ENCODE measurements around the gene CAPG.

The CAPG gene

DNA sequence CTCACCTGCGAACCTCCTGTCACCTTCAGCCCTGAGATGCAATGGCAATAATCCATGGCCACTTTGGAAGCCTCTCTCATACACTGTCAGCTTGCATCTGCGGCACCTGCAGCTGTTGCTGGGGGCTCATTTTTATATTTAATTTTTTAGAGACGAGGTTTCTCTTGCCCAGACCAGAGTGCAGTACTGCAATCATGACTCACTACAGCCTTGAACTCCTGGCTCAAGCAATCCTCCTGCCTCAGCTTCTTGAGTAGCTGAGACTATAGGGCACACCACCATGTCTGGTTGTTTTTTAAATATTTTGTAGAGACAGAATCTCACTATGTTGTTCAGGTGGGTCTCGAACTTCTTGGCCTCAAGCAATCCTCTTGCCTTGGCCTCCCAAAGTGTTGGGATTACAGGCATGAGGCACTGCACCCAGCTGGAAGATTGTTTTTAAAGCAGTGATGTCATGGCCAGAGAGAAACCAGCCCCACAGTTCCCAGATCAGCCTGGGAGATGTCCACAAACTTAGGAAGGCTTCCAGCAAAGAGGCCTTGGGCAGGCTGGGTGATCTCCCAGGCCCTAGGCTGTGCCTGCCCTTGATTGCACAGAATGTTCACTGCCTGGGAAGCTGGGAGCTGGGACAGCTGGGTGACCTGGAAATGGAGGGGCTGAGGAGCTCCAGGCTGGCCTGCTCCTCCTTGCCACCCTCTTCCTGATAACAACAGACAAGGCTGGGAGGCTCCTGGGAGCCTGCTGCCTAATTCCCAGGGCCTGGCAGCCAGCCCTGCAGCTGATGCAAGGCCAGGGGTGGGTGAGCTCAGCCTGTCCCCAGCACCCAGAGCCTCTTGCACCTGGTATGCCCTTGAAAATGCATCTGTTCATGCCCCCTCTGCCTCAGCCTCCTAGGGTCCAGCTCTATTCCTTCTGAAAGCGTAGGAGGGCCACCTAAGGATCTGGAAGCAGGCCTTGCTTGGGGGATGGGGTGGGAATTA lies 35.4 kb upstream of the CAPG start (continued):
- TF ChIP-seq, protein P1, sequence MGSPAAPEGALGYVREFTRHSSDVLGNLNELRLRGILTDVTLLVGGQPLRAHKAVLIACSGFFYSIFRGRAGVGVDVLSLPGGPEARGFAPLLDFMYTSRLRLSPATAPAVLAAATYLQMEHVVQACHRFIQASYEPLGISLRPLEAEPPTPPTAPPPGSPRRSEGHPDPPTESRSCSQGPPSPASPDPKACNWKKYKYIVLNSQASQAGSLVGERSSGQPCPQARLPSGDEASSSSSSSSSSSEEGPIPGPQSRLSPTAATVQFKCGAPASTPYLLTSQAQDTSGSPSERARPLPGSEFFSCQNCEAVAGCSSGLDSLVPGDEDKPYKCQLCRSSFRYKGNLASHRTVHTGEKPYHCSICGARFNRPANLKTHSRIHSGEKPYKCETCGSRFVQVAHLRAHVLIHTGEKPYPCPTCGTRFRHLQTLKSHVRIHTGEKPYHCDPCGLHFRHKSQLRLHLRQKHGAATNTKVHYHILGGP (tag by site-specific recombination; IDR thresholded peaks at IDR 0.05), result no peak
- TF ChIP-seq, protein P2, sequence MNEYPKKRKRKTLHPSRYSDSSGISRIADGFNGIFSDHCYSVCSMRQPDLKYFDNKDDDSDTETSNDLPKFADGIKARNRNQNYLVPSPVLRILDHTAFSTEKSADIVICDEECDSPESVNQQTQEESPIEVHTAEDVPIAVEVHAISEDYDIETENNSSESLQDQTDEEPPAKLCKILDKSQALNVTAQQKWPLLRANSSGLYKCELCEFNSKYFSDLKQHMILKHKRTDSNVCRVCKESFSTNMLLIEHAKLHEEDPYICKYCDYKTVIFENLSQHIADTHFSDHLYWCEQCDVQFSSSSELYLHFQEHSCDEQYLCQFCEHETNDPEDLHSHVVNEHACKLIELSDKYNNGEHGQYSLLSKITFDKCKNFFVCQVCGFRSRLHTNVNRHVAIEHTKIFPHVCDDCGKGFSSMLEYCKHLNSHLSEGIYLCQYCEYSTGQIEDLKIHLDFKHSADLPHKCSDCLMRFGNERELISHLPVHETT (tag by site-specific recombination; IDR thresholded peaks at IDR 0.05), result no peak
- TF ChIP-seq TRIM28 (IDR thresholded peaks at IDR 0.05; ENCODE audit: borderline replicate concordance, low read length), result no peak
- no peak for TF ChIP-seq ZSCAN30 (tag by site-specific recombination; IDR thresholded peaks at IDR 0.05)
- TF ChIP-seq ZNF335 (tag by site-specific recombination; conservative IDR thresholded peaks at IDR 0.05), result peak; percentile 57
- TF ChIP-seq ZNF629 (tag by site-specific recombination; IDR thresholded peaks at IDR 0.05), result peak; percentile 59; the same call in 1 of the 2 replicates
- peak; percentile 40; the same call in 1 of the 2 replicates for TF ChIP-seq SP7 (tag by site-specific recombination; IDR thresholded peaks at IDR 0.05)
- TF ChIP-seq ZNF391 (tag by site-specific recombination; IDR thresholded peaks at IDR 0.05; ENCODE audit: borderline replicate concordance, low read depth), result no peak
- peak; percentile 82; the same call in 1 of the 2 replicates for TF ChIP-seq HOXD13 (CRISPR knock-in tag; IDR thresholded peaks at IDR 0.05; ENCODE audit: borderline replicate concordance)
- no peak for TF ChIP-seq ZXDB (tag by site-specific recombination; IDR thresholded peaks at IDR 0.05)
- TF ChIP-seq, protein P3, sequence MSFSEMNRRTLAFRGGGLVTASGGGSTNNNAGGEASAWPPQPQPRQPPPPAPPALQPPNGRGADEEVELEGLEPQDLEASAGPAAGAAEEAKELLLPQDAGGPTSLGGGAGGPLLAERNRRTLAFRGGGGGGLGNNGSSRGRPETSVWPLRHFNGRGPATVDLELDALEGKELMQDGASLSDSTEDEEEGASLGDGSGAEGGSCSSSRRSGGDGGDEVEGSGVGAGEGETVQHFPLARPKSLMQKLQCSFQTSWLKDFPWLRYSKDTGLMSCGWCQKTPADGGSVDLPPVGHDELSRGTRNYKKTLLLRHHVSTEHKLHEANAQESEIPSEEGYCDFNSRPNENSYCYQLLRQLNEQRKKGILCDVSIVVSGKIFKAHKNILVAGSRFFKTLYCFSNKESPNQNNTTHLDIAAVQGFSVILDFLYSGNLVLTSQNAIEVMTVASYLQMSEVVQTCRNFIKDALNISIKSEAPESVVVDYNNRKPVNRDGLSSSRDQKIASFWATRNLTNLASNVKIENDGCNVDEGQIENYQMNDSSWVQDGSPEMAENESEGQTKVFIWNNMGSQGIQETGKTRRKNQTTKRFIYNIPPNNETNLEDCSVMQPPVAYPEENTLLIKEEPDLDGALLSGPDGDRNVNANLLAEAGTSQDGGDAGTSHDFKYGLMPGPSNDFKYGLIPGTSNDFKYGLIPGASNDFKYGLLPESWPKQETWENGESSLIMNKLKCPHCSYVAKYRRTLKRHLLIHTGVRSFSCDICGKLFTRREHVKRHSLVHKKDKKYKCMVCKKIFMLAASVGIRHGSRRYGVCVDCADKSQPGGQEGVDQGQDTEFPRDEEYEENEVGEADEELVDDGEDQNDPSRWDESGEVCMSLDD (tag by site-specific recombination; IDR thresholded peaks at IDR 0.05), result peak; percentile 32; the same call in 1 of the 2 replicates
- TF ChIP-seq, protein P4, sequence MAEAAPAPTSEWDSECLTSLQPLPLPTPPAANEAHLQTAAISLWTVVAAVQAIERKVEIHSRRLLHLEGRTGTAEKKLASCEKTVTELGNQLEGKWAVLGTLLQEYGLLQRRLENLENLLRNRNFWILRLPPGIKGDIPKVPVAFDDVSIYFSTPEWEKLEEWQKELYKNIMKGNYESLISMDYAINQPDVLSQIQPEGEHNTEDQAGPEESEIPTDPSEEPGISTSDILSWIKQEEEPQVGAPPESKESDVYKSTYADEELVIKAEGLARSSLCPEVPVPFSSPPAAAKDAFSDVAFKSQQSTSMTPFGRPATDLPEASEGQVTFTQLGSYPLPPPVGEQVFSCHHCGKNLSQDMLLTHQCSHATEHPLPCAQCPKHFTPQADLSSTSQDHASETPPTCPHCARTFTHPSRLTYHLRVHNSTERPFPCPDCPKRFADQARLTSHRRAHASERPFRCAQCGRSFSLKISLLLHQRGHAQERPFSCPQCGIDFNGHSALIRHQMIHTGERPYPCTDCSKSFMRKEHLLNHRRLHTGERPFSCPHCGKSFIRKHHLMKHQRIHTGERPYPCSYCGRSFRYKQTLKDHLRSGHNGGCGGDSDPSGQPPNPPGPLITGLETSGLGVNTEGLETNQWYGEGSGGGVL (tag by site-specific recombination; IDR thresholded peaks at IDR 0.05), result peak; percentile 50
- no peak for TF ChIP-seq ZNF555 (tag by site-specific recombination; conservative IDR thresholded peaks at IDR 0.05)
- no peak for TF ChIP-seq ZBTB7A (tag by site-specific recombination; IDR thresholded peaks at IDR 0.05; ENCODE audit: low read depth)
- TF ChIP-seq ZNF394 (tag by site-specific recombination; IDR thresholded peaks at IDR 0.05; ENCODE audit: borderline replicate concordance), result peak; percentile 67; the same call in 1 of the 2 replicates
- TF ChIP-seq, protein P5, sequence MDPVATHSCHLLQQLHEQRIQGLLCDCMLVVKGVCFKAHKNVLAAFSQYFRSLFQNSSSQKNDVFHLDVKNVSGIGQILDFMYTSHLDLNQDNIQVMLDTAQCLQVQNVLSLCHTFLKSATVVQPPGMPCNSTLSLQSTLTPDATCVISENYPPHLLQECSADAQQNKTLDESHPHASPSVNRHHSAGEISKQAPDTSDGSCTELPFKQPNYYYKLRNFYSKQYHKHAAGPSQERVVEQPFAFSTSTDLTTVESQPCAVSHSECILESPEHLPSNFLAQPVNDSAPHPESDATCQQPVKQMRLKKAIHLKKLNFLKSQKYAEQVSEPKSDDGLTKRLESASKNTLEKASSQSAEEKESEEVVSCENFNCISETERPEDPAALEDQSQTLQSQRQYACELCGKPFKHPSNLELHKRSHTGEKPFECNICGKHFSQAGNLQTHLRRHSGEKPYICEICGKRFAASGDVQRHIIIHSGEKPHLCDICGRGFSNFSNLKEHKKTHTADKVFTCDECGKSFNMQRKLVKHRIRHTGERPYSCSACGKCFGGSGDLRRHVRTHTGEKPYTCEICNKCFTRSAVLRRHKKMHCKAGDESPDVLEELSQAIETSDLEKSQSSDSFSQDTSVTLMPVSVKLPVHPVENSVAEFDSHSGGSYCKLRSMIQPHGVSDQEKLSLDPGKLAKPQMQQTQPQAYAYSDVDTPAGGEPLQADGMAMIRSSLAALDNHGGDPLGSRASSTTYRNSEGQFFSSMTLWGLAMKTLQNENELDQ (tag by site-specific recombination; IDR thresholded peaks at IDR 0.05; ENCODE audit: low read depth), result no peak
- TF ChIP-seq, protein P6, sequence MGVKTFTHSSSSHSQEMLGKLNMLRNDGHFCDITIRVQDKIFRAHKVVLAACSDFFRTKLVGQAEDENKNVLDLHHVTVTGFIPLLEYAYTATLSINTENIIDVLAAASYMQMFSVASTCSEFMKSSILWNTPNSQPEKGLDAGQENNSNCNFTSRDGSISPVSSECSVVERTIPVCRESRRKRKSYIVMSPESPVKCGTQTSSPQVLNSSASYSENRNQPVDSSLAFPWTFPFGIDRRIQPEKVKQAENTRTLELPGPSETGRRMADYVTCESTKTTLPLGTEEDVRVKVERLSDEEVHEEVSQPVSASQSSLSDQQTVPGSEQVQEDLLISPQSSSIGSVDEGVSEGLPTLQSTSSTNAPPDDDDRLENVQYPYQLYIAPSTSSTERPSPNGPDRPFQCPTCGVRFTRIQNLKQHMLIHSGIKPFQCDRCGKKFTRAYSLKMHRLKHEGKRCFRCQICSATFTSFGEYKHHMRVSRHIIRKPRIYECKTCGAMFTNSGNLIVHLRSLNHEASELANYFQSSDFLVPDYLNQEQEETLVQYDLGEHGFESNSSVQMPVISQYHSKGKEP (tag by site-specific recombination; IDR thresholded peaks at IDR 0.05), result peak; percentile 58; the same call in 1 of the 2 replicates
- peak; percentile 18; the same call in 1 of the 2 replicates for TF ChIP-seq ZNF610 (tag by site-specific recombination; IDR thresholded peaks at IDR 0.05; ENCODE audit: borderline replicate concordance)
- TF ChIP-seq ZBTB20 (tag by site-specific recombination; IDR thresholded peaks at IDR 0.05), result peak; percentile 60; the same call in 1 of the 2 replicates
- no peak for TF ChIP-seq ZNF37A (tag by site-specific recombination; IDR thresholded peaks at IDR 0.05)
- no peak for TF ChIP-seq EGR2 (tag by site-specific recombination; IDR thresholded peaks at IDR 0.05; ENCODE audit: low read depth)
- no peak for TF ChIP-seq ZSCAN16 (tag by site-specific recombination; IDR thresholded peaks at IDR 0.05)
- TF ChIP-seq ZBTB8A (tag by site-specific recombination; IDR thresholded peaks at IDR 0.05), result peak; percentile 56
- no peak for TF ChIP-seq ZFP37 (tag by site-specific recombination; IDR thresholded peaks at IDR 0.05)
- TF ChIP-seq, protein P7, sequence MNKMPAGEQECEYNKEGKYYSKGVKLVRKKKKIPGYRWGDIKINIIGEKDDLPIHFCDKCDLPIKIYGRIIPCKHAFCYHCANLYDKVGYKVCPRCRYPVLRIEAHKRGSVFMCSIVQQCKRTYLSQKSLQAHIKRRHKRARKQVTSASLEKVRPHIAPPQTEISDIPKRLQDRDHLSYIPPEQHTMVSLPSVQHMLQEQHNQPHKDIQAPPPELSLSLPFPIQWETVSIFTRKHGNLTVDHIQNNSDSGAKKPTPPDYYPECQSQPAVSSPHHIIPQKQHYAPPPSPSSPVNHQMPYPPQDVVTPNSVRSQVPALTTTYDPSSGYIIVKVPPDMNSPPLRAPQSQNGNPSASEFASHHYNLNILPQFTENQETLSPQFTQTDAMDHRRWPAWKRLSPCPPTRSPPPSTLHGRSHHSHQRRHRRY (tag by site-specific recombination; IDR thresholded peaks at IDR 0.05), result no peak
- TF ChIP-seq ZIC2 (tag by site-specific recombination; IDR thresholded peaks at IDR 0.05), result peak; percentile 35

Measured in HEK293 (cell line).